Measurements from ENCODE around the gene RNF130. TPM values are rescaled to one million over a fixed set of nuclear protein-coding genes. Genes with fewer than 3 reads are reported as not detected.

RNF130 gene
- total RNA-seq, 1 donor from 2014 or later = 49.8 TPM

- intact Hi-C loops (cut with DNase I) = no loop called here
- DNase-seq (no peak), ATAC-seq (ENCODE audit: poor library complexity) (no peak)
Observed at GRCh38 chr5:179915406-179915935, 156.1 kb downstream of the RNF130 start.

DNA sequence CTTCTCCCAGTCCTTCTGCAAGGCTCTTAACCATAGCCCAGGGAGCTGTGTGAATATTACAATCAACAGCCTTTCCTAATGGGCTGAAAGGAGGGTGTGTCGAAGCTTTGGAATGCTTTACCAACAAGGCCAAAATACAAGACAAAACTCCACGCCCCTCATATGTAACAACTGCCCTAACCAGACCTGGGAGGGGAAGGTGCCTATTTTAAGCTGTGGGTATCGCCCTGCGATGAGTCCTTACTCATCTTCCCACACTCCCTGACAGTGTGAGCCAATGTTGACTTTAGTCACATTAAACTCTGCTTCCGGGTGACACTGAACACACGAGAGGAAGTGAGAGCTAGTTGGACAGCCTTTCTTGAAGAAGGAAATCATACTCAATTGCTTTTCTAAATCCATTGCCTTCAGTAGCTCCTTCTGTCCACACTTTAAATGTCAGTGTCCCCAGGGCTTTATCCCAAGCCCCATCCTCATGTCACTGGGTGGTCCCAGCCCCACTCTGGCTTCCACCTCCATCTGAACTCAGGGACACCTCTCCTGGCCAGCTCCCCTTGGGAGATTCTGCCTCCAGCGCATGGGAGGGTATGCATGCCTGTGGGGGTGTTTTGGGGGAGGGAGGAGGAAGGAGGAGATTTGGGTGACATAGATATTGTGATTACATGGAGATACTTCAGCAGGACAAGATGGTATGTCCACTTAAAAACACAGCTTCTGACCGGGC lies 157.4 kb downstream of the RNF130 start:
- peak; percentile 48 for ATAC-seq (ENCODE audit: poor library complexity)
- DNase-seq = no peak
- intact Hi-C loops (cut with DNase I) = no loop called here

DNA sequence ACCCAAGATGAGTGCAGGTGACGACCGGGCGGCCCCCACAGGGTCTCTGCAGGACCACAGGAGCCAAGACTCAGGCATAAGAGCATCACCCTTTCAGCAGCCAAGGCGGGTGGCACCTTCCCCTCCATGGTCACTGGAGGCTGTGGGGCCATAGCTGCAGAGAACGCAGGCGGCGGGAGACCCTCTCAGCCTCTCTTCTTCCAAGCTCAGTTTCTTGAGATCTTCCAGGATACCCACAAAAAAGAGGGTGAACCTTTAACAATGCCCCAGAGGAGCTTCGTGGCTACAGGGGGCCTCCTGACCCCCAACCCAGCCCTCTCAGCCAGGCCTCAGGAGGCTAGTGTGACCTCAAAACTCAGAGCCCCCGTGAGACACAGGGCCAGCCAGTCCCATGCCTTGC lies 158.1 kb downstream of the RNF130 start:
- no peak for DNase-seq
- ATAC-seq (ENCODE audit: poor library complexity) = no peak
- intact Hi-C loops (cut with DNase I) = no loop called here

- no peak for DNase-seq
- ATAC-seq (ENCODE audit: poor library complexity) = no peak
- intact Hi-C loops (cut with DNase I) = no loop called here
Observed at GRCh38 chr5:179912951-179913350, 158.6 kb downstream of the RNF130 start.

DNA sequence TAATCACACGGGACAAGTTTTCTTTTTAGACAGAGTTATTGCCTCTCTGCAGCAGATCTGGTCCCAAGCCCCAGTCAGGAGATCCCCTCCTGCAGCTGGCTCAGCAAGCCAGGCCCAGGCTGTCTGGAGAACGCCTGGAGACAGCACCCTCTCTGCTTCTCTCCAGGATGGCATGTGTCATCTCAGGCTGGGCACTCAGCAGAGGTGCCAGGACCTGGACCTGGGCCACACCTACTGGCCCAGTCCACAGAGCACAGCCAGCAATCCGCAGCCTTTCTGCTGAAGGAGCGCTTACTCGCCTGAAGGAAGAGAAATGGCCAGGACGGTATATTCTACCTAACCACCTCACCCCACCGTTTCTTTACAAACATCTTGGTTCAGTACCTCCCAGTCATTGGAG lies 159.2 kb downstream of the RNF130 start:
- no peak for ATAC-seq (ENCODE audit: poor library complexity)
- no peak for DNase-seq
- intact Hi-C loops (cut with DNase I) = no loop called here

DNA sequence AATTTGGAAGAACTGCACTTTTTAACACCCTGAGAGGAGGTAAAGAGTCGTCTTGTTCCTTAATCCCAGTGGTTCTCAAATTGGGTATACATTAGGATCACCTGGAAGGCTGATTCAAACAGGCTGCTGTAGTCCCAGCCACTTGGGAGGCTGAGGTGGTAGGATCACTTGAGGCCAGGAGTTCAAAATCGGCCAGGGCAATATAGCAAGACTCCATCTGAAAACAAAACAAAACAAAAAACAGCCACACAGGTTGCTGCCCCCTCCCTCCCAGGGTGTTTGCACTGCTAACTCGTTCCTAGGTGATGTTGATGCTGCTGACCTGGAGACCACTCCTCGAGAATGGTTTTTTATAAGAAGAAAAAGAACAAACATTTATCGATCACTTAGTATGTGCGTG lies 162.3 kb downstream of the RNF130 start:
- DNase-seq (no peak), ATAC-seq (ENCODE audit: poor library complexity) (no peak)
- intact Hi-C loops (cut with DNase I) = loop anchor here (10.0 kb wide), 1 partner anchor 104 kb away; the partner anchor contains the start of gene MGAT4B

DNA sequence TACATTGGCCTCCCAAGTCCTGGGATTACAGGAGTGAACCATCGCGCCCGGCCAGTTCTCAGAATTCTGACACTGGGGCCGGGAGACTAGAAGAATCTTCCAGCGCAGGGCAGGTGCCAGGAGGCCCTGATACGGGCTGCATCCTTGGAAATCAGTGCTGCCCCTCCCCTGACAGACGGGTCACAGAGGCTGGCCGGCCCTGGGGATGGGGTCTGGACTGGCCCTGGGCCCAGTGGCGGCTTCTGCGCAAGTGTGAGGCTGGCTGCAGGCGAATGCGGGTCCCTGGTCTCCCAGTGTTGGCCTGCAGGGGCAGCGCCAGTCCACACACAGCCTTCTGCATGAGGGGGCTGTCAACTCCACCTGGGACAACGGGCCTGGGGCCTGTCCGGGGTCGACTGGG lies 163.0 kb downstream of the RNF130 start:
- DNase-seq = no peak
- no peak for ATAC-seq (ENCODE audit: poor library complexity)
- intact Hi-C loops (cut with DNase I) = loop anchor here (10.0 kb wide), 1 partner anchor 104 kb away; the partner anchor contains the start of gene MGAT4B

GRCh38 chr5:179907556-179908324 lies 163.8 kb downstream of the RNF130 start, which contains the start of gene TBC1D9B:
TSS of gene TBC1D9B (minus strand) at chr5:179907897. CDS start at chr5:179907821, 76 bp downstream.
- DNase-seq = peak; percentile 85
- intact Hi-C loops (cut with DNase I) = loop anchor here (10.0 kb wide), 1 partner anchor 103 kb away; the partner anchor contains the start of gene MGAT4B

DNA sequence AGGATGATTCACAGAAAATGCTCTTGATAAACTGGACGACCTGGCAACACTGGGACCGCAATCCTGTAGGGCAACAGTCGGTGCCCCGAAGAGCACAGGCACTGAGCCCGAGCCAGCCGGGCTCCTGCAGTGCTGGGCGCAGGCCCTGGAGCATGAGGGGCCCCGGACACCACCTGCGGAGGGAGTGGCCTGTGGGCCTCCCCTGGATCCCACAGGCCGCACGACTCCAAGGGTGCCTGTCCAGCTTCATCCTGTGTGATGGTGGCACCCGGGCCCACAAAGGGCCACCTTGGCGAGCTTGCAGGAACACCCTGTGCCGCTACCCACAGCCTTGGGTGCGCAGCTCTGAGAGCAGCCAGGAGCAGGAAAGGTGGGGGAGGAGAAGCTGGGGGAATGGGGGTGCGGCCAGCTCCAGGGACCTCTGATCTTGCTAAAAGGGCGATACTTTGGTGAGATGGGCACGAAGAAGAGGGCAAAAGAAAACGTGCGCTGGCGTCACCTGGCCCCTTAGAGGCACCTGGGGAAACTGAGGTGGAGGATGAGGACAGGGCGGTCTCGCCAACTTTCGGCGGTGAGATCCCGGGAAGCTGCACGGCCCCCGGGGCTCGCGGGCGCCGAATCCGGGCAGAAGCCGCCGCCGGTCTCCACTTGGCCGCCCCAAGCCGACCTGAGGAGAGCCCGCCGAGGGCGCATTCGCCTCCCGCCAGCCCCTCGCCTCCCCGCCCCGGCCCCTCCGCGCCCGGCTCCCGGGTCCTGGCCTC lies 164.6 kb downstream of the RNF130 start:
- DNase-seq (peak; percentile 53), ATAC-seq (ENCODE audit: poor library complexity) (peak; percentile 7)
- intact Hi-C loops (cut with DNase I) = loop anchor here (10.0 kb wide), 1 partner anchor 102 kb away; the partner anchor contains the start of gene MGAT4B

More at GRCh38 chr5:179907556-179908324, 163.8 kb downstream of the RNF130 start, which contains the start of gene TBC1D9B:
- peak; percentile 95 for ATAC-seq (ENCODE audit: poor library complexity)

GRCh38 chr5:179906294-179906794 lies 165.2 kb downstream of the RNF130 start:
- intact Hi-C loops (cut with DNase I) = loop anchor here (10.0 kb wide), 1 partner anchor 102 kb away; the partner anchor contains the start of gene MGAT4B

DNA sequence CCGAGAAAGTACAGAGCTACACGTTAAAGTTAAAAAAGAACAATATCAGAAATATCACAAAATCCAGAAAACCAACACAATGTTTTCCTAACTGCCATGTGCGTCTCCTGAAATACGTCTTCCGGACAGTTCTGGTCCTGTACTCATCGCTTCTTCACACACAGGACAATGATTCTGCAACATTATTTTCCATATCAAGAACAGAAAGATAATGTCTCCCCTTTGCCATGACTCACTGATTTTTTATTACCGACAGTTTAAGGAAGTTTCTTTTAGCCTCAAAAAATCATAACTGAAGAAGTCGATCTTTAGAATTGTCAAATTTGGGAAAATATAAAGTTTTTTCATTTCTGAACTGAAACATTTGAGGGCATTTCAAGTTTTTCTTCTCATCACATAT lies 166.4 kb downstream of the RNF130 start:
- no peak for ATAC-seq (ENCODE audit: poor library complexity)
- intact Hi-C loops (cut with DNase I) = loop anchor here (10.0 kb wide), 1 partner anchor 100 kb away; the partner anchor contains the start of gene MGAT4B
- no peak for DNase-seq

More at GRCh38 chr5:179906294-179906794, 165.2 kb downstream of the RNF130 start:
- no peak for DNase-seq
- ATAC-seq (ENCODE audit: poor library complexity) = no peak

Small RNA genes within 50 kb of the gene (microRNA-seq; reads per million reads assigned to microRNA genes)
- 328 reads per million, percentile 71 among the genes with 10 or more reads in this experiment for gene MIR340

Other genes with a start within 250 kb of the RNF130 start
- 12.1 TPM for gene MRNIP, start 212.9 kb downstream of the RNF130 start, total RNA-seq
- gene TBC1D9B, start 163.9 kb downstream of the RNF130 start, total RNA-seq = 29.6 TPM
- gene RASGEF1C, start 137.5 kb upstream of the RNF130 start, total RNA-seq = 0.59 TPM
- 42.4 TPM for gene MAPK9, start 220.3 kb upstream of the RNF130 start, total RNA-seq